ENCODE results near the gene ATP6V0E1. TPM values are rescaled to one million over a fixed set of nuclear protein-coding genes. Genes with fewer than 3 reads are reported as not detected.

ATP6V0E1 gene
- total and polyA plus RNA-seq, 4 donors = 113 to 502 (median 353) TPM

DNA sequence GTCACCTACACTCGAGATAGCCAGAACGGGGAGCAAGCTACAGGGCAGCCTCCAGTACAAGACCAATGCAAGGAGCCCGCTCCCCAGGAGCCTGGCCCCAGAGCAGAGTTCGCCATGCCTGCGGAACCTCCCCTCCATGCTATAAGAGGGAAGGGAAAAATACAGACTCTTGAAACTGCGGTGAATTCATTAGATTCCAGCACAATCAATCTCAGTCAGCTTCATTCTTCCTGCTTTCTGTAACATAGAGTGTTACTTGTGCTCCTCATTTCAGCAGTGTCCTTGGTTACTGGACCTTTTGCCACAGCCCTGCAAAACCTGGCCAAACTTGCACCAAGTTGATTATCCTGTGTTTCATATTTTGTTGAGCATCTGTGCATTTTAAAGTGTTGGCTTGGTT lies 50.4 kb downstream of the ATP6V0E1 start:
- DNase-seq (no peak), ATAC-seq (ENCODE audit: insufficient read depth, low FRiP score) (no peak)
- H3K27me3 ChIP-seq (ENCODE audit: control insufficient read depth in 3 of 3, insufficient read depth in 3 of 3, low read length in 2 of 3) = no peaks in the 10 kb centered on the region
- H3K9ac ChIP-seq (ENCODE audit: insufficient read depth in 1 of 2, low read length in 2 of 2) = no peak overlapping the region
- H3K27ac ChIP-seq (ENCODE audit: low read depth in 1 of 2, low read length in 1 of 2) = peak overlapping the region in 1 of 2 donors; percentile 59
- peaks cover 3 to 11% (median 8%) of the 10 kb centered on the region in 5 donors for H3K4me1 ChIP-seq (ENCODE audit: control insufficient read depth in 5 of 5, insufficient read depth in 5 of 5, low read length in 5 of 5)
- H3K4me3 ChIP-seq = no peak overlapping the region
- H3K9me3 ChIP-seq (ENCODE audit: control insufficient read depth in 4 of 4, insufficient read depth in 3 of 4, low read length in 3 of 4) = no peaks in the 10 kb centered on the region
- WGBS, 2 donors = 82 to 91% methylated on average over 6 of the region's 6 CpGs
- peaks cover 0 to 10% (median 4%) of the 10 kb centered on the region in 4 donors for H3K36me3 ChIP-seq (ENCODE audit: control insufficient read depth in 4 of 4, insufficient read depth in 4 of 4, low read length in 4 of 4)
- TF ChIP-seq, protein P1, sequence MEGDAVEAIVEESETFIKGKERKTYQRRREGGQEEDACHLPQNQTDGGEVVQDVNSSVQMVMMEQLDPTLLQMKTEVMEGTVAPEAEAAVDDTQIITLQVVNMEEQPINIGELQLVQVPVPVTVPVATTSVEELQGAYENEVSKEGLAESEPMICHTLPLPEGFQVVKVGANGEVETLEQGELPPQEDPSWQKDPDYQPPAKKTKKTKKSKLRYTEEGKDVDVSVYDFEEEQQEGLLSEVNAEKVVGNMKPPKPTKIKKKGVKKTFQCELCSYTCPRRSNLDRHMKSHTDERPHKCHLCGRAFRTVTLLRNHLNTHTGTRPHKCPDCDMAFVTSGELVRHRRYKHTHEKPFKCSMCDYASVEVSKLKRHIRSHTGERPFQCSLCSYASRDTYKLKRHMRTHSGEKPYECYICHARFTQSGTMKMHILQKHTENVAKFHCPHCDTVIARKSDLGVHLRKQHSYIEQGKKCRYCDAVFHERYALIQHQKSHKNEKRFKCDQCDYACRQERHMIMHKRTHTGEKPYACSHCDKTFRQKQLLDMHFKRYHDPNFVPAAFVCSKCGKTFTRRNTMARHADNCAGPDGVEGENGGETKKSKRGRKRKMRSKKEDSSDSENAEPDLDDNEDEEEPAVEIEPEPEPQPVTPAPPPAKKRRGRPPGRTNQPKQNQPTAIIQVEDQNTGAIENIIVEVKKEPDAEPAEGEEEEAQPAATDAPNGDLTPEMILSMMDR (IDR thresholded peaks at IDR 0.05; ENCODE audit: control extremely low read depth, extremely low read depth) = no peak

DNA sequence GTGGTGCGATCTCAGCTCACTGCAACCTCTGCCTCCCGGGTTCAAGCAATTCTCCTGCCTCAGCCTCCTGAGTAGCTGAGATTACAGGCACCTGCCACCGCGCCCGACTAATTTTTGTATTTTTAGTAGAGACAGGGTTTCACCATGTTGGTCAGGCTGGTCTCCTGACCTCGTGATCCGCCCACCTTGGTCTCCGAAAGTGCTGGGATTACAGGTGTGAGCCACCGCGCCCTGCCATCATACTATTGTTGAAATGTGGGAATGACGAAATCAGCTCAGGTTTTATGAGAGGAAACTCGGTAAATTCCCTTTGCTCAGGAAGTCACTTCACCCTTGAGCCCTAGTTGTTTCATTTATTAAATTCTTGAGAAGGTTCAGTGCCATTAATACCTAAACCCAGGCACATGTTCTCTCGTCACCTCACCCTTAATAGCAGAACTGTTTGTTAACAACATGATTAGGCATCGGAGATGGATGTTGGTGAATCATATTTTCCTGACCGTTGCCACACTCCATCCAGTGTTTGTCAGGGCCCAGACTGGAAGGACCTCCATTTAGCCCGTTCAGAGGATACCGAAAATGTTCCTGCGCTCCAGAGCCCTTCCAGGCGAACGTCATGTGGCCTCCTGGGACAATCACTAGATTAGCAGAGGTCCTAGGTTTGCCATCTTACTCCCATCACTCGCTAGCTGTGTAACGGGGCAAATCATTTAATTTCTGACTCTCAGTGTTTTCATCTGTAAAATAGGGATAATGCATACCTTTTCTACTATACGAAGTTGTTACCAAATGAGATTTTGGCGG lies 52.5 kb downstream of the ATP6V0E1 start:
- Histone ChIP-seq H3K9me3 (ENCODE audit: control insufficient read depth in 4 of 4, insufficient read depth in 3 of 4, low read length in 3 of 4) (no peaks in the 10 kb centered on the region), H3K27me3 (ENCODE audit: control insufficient read depth in 3 of 3, insufficient read depth in 3 of 3, low read length in 2 of 3) (no peaks in the 10 kb centered on the region), H3K4me1 (ENCODE audit: control insufficient read depth in 5 of 5, insufficient read depth in 5 of 5, low read length in 5 of 5) (peaks cover 0 to 8% (median 3%) of the 10 kb centered on the region in 5 donors), H3K9ac (ENCODE audit: insufficient read depth in 1 of 2, low read length in 2 of 2) (peak overlapping the region in 1 of 2 donors; percentile 37), H3K4me3 (no peak overlapping the region), H3K36me3 (ENCODE audit: control insufficient read depth in 4 of 4, insufficient read depth in 4 of 4, low read length in 4 of 4) (peaks cover 0 to 10% (median 3%) of the 10 kb centered on the region in 4 donors), H3K27ac (ENCODE audit: low read depth in 1 of 2, low read length in 1 of 2) (peak overlapping the region; percentile 36 to 88)
- no peak for DNase-seq
- TF ChIP-seq, protein P1 (IDR thresholded peaks at IDR 0.05; ENCODE audit: control extremely low read depth, extremely low read depth) = no peak
- peak; percentile 70 for ATAC-seq (ENCODE audit: insufficient read depth, low FRiP score)
- 72% methylated on average over 23 of the region's 24 CpGs for WGBS, 2 donors

DNA sequence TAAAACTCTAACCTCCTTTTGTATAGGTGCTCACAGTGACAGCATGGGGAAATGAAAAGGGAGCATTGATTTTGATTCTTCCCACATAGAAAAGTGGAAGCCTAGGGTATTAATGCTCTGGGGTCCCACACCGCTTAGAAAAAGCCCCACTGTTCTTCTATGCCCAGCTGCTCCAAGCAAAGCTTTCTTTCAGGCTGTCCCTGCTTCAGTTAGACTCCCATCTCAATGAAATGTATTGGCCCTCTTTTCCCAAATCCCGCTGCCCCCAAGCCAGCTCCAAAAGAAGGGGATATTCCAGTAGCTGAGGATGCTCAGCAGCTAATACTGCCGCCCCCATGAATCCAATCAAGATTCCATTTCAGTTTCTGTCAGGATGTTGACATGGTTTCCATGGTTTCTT lies 55.6 kb downstream of the ATP6V0E1 start:
- H3K36me3 ChIP-seq (ENCODE audit: control insufficient read depth in 4 of 4, insufficient read depth in 4 of 4, low read length in 4 of 4) = peaks cover 0 to 10% (median 2%) of the 10 kb centered on the region in 4 donors
- DNase-seq (no peak), ATAC-seq (ENCODE audit: insufficient read depth, low FRiP score) (no peak)
- TF ChIP-seq, protein P1 (IDR thresholded peaks at IDR 0.05; ENCODE audit: control extremely low read depth, extremely low read depth) = no peak
- H3K27me3 ChIP-seq (ENCODE audit: control insufficient read depth in 3 of 3, insufficient read depth in 3 of 3, low read length in 2 of 3) = no peaks in the 10 kb centered on the region
- no peaks in the 10 kb centered on the region for H3K9me3 ChIP-seq (ENCODE audit: control insufficient read depth in 4 of 4, insufficient read depth in 3 of 4, low read length in 3 of 4)
- no peak overlapping the region for H3K9ac ChIP-seq (ENCODE audit: insufficient read depth in 1 of 2, low read length in 2 of 2)
- no peak overlapping the region for H3K27ac ChIP-seq (ENCODE audit: low read depth in 1 of 2, low read length in 1 of 2)
- 91 to 96% methylated on average over 3 of the region's 3 CpGs for WGBS, 2 donors
- no peak overlapping the region for H3K4me3 ChIP-seq
- H3K4me1 ChIP-seq (ENCODE audit: control insufficient read depth in 5 of 5, insufficient read depth in 5 of 5, low read length in 5 of 5) = peaks cover 0 to 8% (median 3%) of the 10 kb centered on the region in 5 donors
